GM21526 (cell line): ENCODE results near the gene EIF4EBP2.

Experiments used
- ATAC-seq: cut with Tn5 transposase; IDR thresholded peaks from one replicate; pipeline ENCODE4 v1.9.1; 2021; ENCODE audit warnings: moderate library complexity; ENCODE audit not compliant: unreplicated experiment, low FRiP score

EIF4EBP2 gene

GRCh38 chr10:70458329-70459060, 54.5 kb downstream of the EIF4EBP2 start:
- ATAC-seq = no peak

GRCh38 chr10:70459061-70459773, 55.3 kb downstream of the EIF4EBP2 start:
- no peak for ATAC-seq

- ATAC-seq = no peak
Measured at GRCh38 chr10:70459774-70460490, 56.0 kb downstream of the EIF4EBP2 start.

GRCh38 chr10:70461397-70462348, 57.7 kb downstream of the EIF4EBP2 start:
- ATAC-seq = no peak

GRCh38 chr10:70462349-70462984, 58.5 kb downstream of the EIF4EBP2 start:
- ATAC-seq = no peak

GRCh38 chr10:70465278-70465677, 61.3 kb downstream of the EIF4EBP2 start:
- no peak for ATAC-seq

- no peak for ATAC-seq
Measured at GRCh38 chr10:70465832-70466231, 61.9 kb downstream of the EIF4EBP2 start.

GRCh38 chr10:70466951-70467350, 63.0 kb downstream of the EIF4EBP2 start:
- ATAC-seq = no peak

GRCh38 chr10:70472799-70473454, 69.0 kb downstream of the EIF4EBP2 start:
- ATAC-seq = no peak

GRCh38 chr10:70474780-70475179, 70.8 kb downstream of the EIF4EBP2 start:
- ATAC-seq = no peak

GRCh38 chr10:70475661-70476060, 71.7 kb downstream of the EIF4EBP2 start:
- ATAC-seq = no peak

GRCh38 chr10:70476249-70477035, 72.5 kb downstream of the EIF4EBP2 start:
- ATAC-seq = no peak

- no peak for ATAC-seq
Measured at GRCh38 chr10:70477661-70478162, 73.8 kb downstream of the EIF4EBP2 start.
